ENCODE measurements around the gene CDHR1.
"Not testable (repeated sequence)": the region's sequence is repeated elsewhere in the genome, so short reads cannot be mapped to it uniquely, and the experiment has no call there.

Gene CDHR1

GRCh38 chr10:84194424-84195043, at the start of gene CDHR1:
CDHR1 (plus strand) TSS chr10:84194537; CDS start chr10:84194761, 224 bp downstream.
- DNase-seq, result no peak

GRCh38 chr10:84147347-84147746, 47.0 kb upstream of the CDHR1 start:
- no peak for DNase-seq

- DNase-seq, result peak in 1 of 2 experiments; percentile 26
Observed at GRCh38 chr10:84148006-84148597, 46.2 kb upstream of the CDHR1 start.

DNA sequence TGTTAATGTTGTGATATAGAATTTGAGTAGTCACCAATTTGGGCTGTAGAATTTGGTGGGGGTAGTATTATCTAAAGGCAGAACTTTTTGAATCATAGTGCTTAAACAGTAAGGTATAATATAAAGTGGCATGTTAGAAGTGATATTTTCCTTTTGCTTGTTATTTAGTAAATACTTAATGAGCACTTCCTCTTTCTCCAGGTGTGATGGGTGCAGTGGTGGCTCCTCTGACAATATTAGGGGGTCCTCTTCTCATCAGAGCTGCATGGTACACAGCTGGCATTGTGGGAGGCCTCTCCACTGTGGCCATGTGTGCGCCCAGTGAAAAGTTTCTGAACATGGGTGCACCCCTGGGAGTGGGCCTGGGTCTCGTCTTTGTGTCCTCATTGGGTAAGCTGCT, 44.5 kb upstream of the CDHR1 start:
- no peak for DNase-seq

GRCh38 chr10:84152769-84153168, 41.6 kb upstream of the CDHR1 start:
- DNase-seq, result no peak

DNA sequence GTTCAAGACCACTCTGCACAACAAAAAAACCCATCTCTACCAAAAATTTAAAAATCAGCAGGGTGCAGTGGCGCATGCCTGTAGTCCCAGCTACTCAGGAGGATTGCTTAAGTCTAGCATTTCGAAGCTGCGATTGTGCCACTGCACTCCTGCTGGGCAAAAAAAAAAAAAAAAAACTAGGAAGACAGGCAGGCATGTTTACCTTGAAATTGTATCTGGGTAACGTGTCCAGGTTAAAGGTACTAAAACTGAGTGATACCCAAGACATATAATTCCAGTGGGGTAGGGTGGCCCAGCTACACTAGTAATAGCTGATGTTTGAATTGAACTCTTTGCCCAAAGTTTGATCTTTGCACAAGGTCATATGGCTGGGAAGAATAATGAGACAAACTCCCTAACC, 38.8 kb upstream of the CDHR1 start:
- DNase-seq, result no peak

DNA sequence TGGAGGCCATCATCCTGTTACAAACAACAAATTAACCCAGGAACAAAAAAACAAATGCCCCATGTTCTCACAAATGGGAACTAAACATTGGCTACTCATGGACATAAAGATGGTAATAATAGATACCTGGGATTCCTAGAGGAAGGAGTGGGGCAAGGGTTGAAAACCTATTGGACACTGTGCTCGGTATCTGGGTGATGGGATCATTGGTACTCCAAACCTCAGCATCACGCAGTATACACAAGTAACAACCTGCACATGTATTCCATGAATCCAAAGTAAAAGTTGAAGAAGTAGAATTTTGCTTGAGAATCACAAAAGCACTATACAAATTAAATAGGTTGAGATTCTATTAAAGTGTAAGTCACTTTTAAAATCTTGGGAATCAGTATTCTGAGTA, 38.3 kb upstream of the CDHR1 start:
- no peak for DNase-seq

GRCh38 chr10:84156768-84157167, 37.6 kb upstream of the CDHR1 start:
- no peak for DNase-seq

GRCh38 chr10:84158061-84158460, 36.3 kb upstream of the CDHR1 start:
- no peak for DNase-seq

GRCh38 chr10:84158550-84158949, 35.8 kb upstream of the CDHR1 start:
- DNase-seq, result no peak

DNA sequence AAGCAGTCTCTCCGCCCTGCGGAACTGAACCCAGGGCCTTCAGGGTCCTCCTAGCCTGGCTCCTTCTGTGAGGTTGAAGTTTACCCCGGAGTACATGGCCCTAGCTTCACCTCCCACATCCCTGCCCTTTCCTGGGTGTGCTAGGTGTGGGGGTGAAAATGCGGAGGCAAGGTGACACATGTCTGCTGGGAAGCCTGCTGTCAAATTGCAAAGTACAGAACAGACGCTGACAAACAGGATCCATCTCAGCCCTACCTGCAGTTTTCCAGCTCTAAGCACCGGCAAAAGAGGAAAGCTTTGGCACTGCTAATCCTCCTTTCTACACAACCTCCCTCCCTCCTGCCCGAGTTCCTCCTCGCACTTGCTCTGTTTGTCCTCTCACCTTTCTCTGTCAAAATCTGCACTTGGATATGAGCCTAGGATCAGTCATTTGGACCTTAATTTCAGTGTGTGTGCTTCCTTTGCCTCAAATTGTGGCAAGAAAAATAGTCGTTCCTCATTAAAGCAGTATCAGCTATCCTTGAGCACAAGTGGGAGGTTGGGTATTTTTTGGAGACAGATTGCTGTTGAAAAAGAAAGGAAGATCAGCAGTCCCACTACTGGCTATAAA, 35.2 kb upstream of the CDHR1 start:
- no peak for DNase-seq

GRCh38 chr10:84160663-84161362, 33.5 kb upstream of the CDHR1 start:
- DNase-seq, result no peak

DNA sequence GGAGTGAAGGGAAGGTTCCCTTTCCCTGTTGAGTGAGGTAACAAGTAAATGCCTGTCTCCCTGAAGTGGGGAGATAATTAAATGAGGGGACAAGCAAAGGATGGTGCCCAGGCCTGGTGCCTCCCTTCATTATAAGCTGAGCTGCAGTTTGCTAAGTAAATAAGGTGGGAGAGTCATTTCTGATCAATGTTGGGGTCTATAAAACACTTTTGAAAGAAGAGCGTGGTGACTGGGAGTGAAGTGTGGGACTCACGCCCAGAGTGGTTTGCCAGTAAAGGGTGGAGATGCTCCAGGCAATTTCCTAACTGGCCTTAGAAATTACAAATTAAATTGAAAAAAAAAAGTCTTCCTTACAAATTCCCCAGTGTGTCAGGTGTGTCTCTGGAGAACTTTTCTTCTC, 30.3 kb upstream of the CDHR1 start:
- DNase-seq, result no peak

DNA sequence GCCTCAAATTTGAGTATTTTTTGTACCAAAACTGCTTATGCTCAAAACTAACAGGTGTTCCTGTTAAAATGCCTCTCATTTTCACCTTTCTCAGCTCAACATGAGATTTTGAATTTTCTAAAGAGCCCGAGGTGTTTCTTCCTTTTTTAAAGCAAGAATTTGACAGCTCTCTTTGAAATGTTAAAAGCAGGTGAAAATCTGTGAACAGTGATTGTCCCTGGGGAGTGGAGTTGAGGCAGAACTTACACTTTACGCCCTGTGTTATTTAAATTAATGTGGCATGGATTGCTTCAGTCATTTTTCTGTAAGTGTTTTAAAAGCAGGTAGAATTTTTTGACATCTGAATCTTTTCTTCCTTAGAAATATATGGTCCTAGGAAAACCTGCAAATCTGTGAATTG, 29.9 kb upstream of the CDHR1 start:
- DNase-seq, result no peak

GRCh38 chr10:84166620-84167288, 27.6 kb upstream of the CDHR1 start:
- DNase-seq, result no peak

DNA sequence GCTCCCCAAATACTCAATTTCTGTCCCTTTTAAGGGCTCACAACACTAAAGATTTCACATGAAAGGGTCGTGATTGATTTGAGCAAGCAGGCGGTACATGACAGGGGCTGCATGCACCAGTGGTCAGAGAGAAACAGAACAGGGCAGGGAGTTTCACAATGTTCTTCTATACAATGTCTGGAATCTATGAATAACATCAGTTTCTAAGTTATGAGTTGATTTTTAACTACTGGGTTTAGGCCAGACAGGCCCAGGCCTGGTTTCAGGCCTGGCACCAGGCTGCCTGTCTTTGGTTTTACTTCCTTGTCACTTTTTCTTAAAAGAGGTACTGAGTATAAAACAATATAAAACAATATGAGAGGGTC, 27.1 kb upstream of the CDHR1 start:
- DNase-seq, result not testable (repeated sequence)

GRCh38 chr10:84168382-84168781, 26.0 kb upstream of the CDHR1 start:
- not testable (repeated sequence) for DNase-seq

DNA sequence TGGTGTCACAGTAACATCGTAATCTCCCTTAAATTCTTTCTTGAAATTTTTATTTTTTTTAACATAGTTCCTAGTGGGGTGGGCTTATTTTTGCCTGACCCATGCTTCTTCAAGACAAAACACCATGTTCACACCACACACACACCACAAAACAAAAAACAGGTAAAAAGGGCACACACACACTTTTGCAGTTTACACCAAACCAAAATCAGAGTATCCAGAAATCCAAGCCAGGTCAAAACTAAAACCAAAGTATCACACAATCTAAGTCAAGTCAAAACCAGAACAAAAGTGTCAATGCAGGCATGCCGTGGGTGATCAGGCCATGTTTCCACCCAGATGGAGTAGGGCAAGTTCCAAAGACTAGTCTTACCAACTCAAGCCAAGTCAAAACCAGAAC, 23.1 kb upstream of the CDHR1 start:
- DNase-seq, result not testable (repeated sequence)

DNA sequence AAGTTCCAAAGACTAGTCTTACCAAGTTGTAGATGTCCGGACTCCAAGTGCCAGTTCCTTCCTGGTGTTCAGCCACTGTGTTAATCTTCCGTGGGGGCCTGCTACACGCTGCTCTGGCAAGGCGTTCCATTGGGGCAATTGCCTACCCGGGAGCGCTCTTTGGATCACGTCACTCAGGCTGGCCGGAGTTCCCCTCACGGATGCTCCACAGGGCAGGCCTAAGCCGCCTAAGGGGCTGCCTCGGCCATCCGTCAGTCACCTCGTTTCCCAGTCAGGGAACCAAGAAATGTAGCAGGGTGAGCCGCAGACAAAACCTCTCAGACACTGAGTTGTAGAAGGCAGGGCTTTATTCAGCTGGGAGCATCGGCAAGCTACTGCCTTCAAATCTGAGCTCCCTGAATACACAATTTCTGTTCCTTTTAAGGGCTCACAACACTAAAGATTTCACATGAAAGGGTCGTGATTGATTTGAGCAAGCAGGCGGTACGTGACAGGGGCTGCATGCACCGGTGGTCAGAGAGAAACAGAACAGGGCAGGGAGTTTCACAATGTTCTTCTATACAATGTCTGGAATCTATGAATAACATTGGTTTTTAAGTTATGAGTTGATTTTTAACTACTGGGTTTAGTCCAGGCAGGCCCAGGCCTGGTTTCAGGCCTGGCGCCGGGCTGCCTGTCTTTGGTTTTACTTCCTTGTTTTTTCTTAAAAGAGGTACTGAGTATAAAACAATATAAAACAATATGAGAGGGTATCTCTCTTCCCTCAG, 22.5 kb upstream of the CDHR1 start:
- DNase-seq, result not testable (repeated sequence)

GRCh38 chr10:84172467-84173356, 21.6 kb upstream of the CDHR1 start:
- no peak for DNase-seq

GRCh38 chr10:84173501-84173929, 20.8 kb upstream of the CDHR1 start, which contains the start of gene GPR15LG:
GPR15LG (plus strand) TSS chr10:84173801; CDS start chr10:84173852, 51 bp downstream.
- DNase-seq, result no peak
